ENCODE measurements around the gene KDM4C. TPM values are rescaled to one million over a fixed set of nuclear protein-coding genes. Genes with fewer than 3 reads are reported as not detected.
"Not testable (repeated sequence)": the region's sequence is repeated elsewhere in the genome, so short reads cannot be mapped to it uniquely, and the experiment has no call there.

Gene KDM4C
- total RNA-seq, 2 experiments from 2014 or later = 51.5 to 60.3 TPM

GRCh38 chr9:7180247-7180646, 422.5 kb downstream of the KDM4C start:
- no TSS peak for BruUV-seq (replicated peaks)
- H3K36me3 ChIP-seq (ENCODE audit: insufficient read depth, low read length) = no peaks in the 10 kb centered on the region
- DNase-seq (ENCODE audit: low spot score) = no peak
- no peaks in the 10 kb centered on the region for H4K20me1 ChIP-seq (ENCODE audit: insufficient read depth, low read length)
- no peaks in the 10 kb centered on the region for H3K9me2 ChIP-seq (ENCODE audit: insufficient read depth, low read length)
- ChIA-PET POLR2A (interaction anchor here (0.5 to 1.0 kb wide), 3 partner anchors 17 to 368 kb away, joined by 3 to 6 read pairs (median 4); no protein-coding TSS in a partner anchor), CTCF (ENCODE audit: unreplicated experiment) (no interaction called here)
- H3K27ac ChIP-seq (ENCODE audit: low read depth, low read length, poor library complexity, severe bottlenecking) = no peak overlapping the region
- H3K79me2 ChIP-seq (ENCODE audit: insufficient read depth, low read depth, low read length) = no peaks in the 10 kb centered on the region
- intact Hi-C loops (cut with micrococcal nuclease; ENCODE audit: unreplicated experiment) = no loop called here
- no peak overlapping the region for H2AFZ ChIP-seq (ENCODE audit: low read length)
- H3K9me3 ChIP-seq (ENCODE audit: low read length) = no peaks in the 10 kb centered on the region
- H3K4me3 ChIP-seq (ENCODE audit: low read depth, low read length, poor library complexity, severe bottlenecking) = no peak overlapping the region
- TF ChIP-seq CTCF (conservative IDR thresholded peaks at IDR 0.05; ENCODE audit: low read length) (no peak), EZH2phosphoT487 (IDR thresholded peaks at IDR 0.05; ENCODE audit: borderline replicate concordance, low read depth, low read length) (no peak)
- no peak overlapping the region for H3K4me2 ChIP-seq (ENCODE audit: low read length)
- no peaks in the 10 kb centered on the region for H3K4me1 ChIP-seq (ENCODE audit: insufficient read depth, low read length, poor library complexity, severe bottlenecking)

GRCh38 chr9:7183139-7183538, 425.4 kb downstream of the KDM4C start:
- H2AFZ ChIP-seq (ENCODE audit: low read length); H4K20me1 ChIP-seq (ENCODE audit: insufficient read depth, low read length); CTCF ChIA-PET (ENCODE audit: unreplicated experiment); H3K36me3 ChIP-seq (ENCODE audit: insufficient read depth, low read length); H3K4me2 ChIP-seq (ENCODE audit: low read length); DNase-seq (ENCODE audit: low spot score); H3K79me2 ChIP-seq (ENCODE audit: insufficient read depth, low read depth, low read length); H3K4me3 ChIP-seq (ENCODE audit: low read depth, low read length, poor library complexity, severe bottlenecking); intact Hi-C loops (cut with micrococcal nuclease; ENCODE audit: unreplicated experiment); H3K9me3 ChIP-seq (ENCODE audit: low read length); H3K4me1 ChIP-seq (ENCODE audit: insufficient read depth, low read length, poor library complexity, severe bottlenecking); H3K9me2 ChIP-seq (ENCODE audit: insufficient read depth, low read length); BruUV-seq (replicated peaks); H3K27ac ChIP-seq (ENCODE audit: low read depth, low read length, poor library complexity, severe bottlenecking); POLR2A ChIA-PET: not testable (repeated sequence)

- Histone ChIP-seq H3K79me2 (ENCODE audit: insufficient read depth, low read depth, low read length) (no peaks in the 10 kb centered on the region), H3K9me2 (ENCODE audit: insufficient read depth, low read length) (no peaks in the 10 kb centered on the region), H3K4me1 (ENCODE audit: insufficient read depth, low read length, poor library complexity, severe bottlenecking) (no peaks in the 10 kb centered on the region), H2AFZ (ENCODE audit: low read length) (no peak overlapping the region), H3K36me3 (ENCODE audit: insufficient read depth, low read length) (no peaks in the 10 kb centered on the region), H3K4me3 (ENCODE audit: low read depth, low read length, poor library complexity, severe bottlenecking) (no peak overlapping the region), H3K9me3 (ENCODE audit: low read length) (no peaks in the 10 kb centered on the region), H3K4me2 (ENCODE audit: low read length) (no peak overlapping the region), H3K27ac (ENCODE audit: low read depth, low read length, poor library complexity, severe bottlenecking) (no peak overlapping the region), H4K20me1 (ENCODE audit: insufficient read depth, low read length) (no peaks in the 10 kb centered on the region)
- POLR2A ChIA-PET = no interaction called here
- BruUV-seq (replicated peaks) = no TSS peak
- TF ChIP-seq EZH2phosphoT487 (IDR thresholded peaks at IDR 0.05; ENCODE audit: borderline replicate concordance, low read depth, low read length) (no peak), CTCF (conservative IDR thresholded peaks at IDR 0.05; ENCODE audit: low read length) (no peak)
- DNase-seq (ENCODE audit: low spot score) = no peak
- CTCF ChIA-PET (ENCODE audit: unreplicated experiment) = no interaction called here
- intact Hi-C loops (cut with micrococcal nuclease; ENCODE audit: unreplicated experiment) = no loop called here
These were observed 427.8 kb downstream of the KDM4C start for GRCh38 chr9:7185612-7186011.
